IPS DF 4.7 (cell line): Measurements from ENCODE around the gene APOBEC3H.

Experiments used
- DNase-seq: peaks from one replicate; pipeline ENCODE4 v3.0.0-alpha.2; 2013; ENCODE audit warnings: low spot score; ENCODE audit errors: extremely low read depth

The APOBEC3H gene

GRCh38 chr22:39135092-39135896, 38.2 kb downstream of the APOBEC3H start:
- no peak for DNase-seq

GRCh38 chr22:39136317-39136716, 39.3 kb downstream of the APOBEC3H start:
- no peak for DNase-seq

GRCh38 chr22:39138357-39138997, 41.4 kb downstream of the APOBEC3H start:
- no peak for DNase-seq

- no peak for DNase-seq
These were observed 42.9 kb downstream of the APOBEC3H start for GRCh38 chr22:39139933-39140332.

GRCh38 chr22:39142088-39142680, 45.1 kb downstream of the APOBEC3H start:
- DNase-seq: no peak

GRCh38 chr22:39144101-39144767, 47.2 kb downstream of the APOBEC3H start:
- no peak for DNase-seq

GRCh38 chr22:39146256-39147101, 49.4 kb downstream of the APOBEC3H start:
- DNase-seq: no peak

GRCh38 chr22:39147335-39148025, 50.4 kb downstream of the APOBEC3H start:
- DNase-seq: no peak

- DNase-seq: no peak
These were observed 51.1 kb downstream of the APOBEC3H start for GRCh38 chr22:39148026-39148726.

- DNase-seq: no peak
These were observed 51.9 kb downstream of the APOBEC3H start for GRCh38 chr22:39148727-39149535.

GRCh38 chr22:39149915-39150847, 53.1 kb downstream of the APOBEC3H start:
- DNase-seq: no peak

- no peak for DNase-seq
These were observed 53.8 kb downstream of the APOBEC3H start for GRCh38 chr22:39150848-39151215.

- DNase-seq: no peak
These were observed 54.4 kb downstream of the APOBEC3H start for GRCh38 chr22:39151329-39151975.

GRCh38 chr22:39152024-39152510, 55.0 kb downstream of the APOBEC3H start:
- DNase-seq: no peak

GRCh38 chr22:39152511-39153219, 55.6 kb downstream of the APOBEC3H start, which contains the start of gene CBX7:
TSS of gene CBX7 (minus strand) at chr22:39152680. CDS start at chr22:39152444, 236 bp downstream.
- DNase-seq: no peak

GRCh38 chr22:39153220-39153717, 56.2 kb downstream of the APOBEC3H start:
- DNase-seq: no peak
